ENCODE data around the gene MSH2.

DNA sequence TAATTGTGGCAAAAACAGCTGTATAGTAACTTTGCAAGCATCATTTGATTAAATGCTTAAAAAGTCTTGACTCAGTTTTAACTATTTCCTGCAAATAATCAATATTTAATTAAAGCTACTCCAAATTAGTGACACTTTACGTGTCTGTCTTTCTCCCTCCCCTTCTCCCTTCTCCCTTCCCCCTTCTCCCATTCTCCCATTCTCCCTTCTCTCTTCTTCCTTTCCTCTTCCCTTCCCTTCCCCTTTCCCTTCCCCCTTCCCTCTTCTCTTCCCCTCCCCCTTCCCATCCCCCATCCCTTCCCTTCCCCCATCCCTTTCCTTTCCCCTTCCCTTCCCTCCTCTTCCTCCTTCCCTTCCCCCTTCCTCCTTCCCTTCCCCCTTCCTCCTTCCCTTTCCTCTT is 76.9 kb downstream of the MSH2 start:
- TF ChIP-seq, protein P1, sequence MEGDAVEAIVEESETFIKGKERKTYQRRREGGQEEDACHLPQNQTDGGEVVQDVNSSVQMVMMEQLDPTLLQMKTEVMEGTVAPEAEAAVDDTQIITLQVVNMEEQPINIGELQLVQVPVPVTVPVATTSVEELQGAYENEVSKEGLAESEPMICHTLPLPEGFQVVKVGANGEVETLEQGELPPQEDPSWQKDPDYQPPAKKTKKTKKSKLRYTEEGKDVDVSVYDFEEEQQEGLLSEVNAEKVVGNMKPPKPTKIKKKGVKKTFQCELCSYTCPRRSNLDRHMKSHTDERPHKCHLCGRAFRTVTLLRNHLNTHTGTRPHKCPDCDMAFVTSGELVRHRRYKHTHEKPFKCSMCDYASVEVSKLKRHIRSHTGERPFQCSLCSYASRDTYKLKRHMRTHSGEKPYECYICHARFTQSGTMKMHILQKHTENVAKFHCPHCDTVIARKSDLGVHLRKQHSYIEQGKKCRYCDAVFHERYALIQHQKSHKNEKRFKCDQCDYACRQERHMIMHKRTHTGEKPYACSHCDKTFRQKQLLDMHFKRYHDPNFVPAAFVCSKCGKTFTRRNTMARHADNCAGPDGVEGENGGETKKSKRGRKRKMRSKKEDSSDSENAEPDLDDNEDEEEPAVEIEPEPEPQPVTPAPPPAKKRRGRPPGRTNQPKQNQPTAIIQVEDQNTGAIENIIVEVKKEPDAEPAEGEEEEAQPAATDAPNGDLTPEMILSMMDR (IDR thresholded peaks at IDR 0.05; ENCODE audit: borderline replicate concordance, extremely low read depth, low read length, poor library complexity, severe bottlenecking), result no peak
- TF ChIP-seq EZH2 (IDR thresholded peaks at IDR 0.05; ENCODE audit: borderline replicate concordance, low read depth, low read length, severe bottlenecking), result no peak

All from DND-41 (cell line).